Memory B cell (primary cell): Measurements from ENCODE around the gene ZBTB47.

Source experiments
- ATAC-seq: fragments of 150-1000 bp; cut with Tn5 transposase; 2 replicates; pipeline ENCODE4 v1.10.0; 2021; ENCODE audit warnings: low read depth, mild to moderate bottlenecking, moderate library complexity
- DNase-seq, 2 donors: peaks; one replicate each; pipeline ENCODE4 v3.0.0; 2022; ENCODE audit warnings: low spot score in 2 of 2
- H3K27ac Mint-ChIP-seq: one replicate; pipeline ENCODE4 v1.8.0; 2022; ENCODE audit warnings: mild to moderate bottlenecking, moderate library complexity, mixed read lengths
- H3K27me3 Mint-ChIP-seq: one replicate; pipeline ENCODE4 v1.8.0; 2022; ENCODE audit warnings: mixed read lengths
- H3K36me3 Mint-ChIP-seq: one replicate; pipeline ENCODE4 v1.8.0; 2022; ENCODE audit warnings: mild to moderate bottlenecking, mixed read lengths
- H3K4me1 Mint-ChIP-seq: one replicate; pipeline ENCODE4 v1.8.0; 2022; ENCODE audit warnings: mixed read lengths
- H3K4me3 Mint-ChIP-seq: one replicate; pipeline ENCODE4 v1.8.0; 2022; ENCODE audit warnings: mild to moderate bottlenecking, moderate library complexity, mixed read lengths
- H3K9me3 Mint-ChIP-seq: one replicate; pipeline ENCODE4 v1.8.0; 2022; ENCODE audit warnings: mixed read lengths

Gene ZBTB47

DNA sequence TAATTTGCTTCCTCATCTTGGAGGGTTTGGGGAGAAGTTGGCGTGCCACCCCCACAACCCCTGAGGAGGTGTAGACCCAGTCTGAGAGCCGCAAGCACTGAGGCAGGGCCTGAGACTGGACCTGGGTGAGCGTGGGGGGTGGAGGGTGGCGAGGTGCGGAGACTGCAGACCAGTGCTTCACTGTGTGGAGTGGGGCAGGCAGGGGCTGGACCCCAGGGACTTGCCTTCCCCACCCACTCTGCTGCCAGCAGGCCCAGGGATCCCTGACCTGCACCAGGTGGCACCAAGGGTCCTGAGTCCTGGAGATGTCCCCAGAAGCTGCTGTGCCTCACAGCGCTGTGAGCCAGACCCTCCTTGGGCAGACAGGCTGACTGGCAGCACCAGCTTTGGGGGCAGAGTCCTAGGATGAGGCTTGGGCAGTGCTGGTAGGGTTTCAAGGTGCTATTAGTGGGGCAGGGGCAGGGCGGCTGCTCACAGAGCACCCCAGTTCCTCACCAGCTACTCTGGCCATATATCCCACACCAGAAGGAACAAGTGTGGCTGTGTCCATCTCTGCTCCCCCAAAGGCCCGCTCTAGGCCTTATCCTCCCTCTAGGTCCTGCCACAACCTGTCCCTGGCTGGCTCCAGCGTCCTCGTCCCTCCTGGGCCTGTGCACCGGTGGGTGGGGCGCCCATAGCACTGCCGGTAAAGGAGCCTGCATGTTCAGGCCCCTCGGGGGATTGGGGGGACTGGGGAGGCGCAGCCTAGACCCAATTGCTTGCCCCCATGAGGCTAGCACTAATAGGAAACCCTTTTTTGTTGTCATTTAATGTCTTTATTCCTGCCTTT is 11.8 kb downstream of the ZBTB47 start:
- DNase-seq (no peak), ATAC-seq (no peak)
- H3K36me3 Mint-ChIP-seq = no peaks in the 10 kb centered on the region
- peak overlapping the region; percentile 17 for H3K4me3 Mint-ChIP-seq
- H3K27me3 Mint-ChIP-seq = peaks cover 2% of the 10 kb centered on the region
- peaks cover 8% of the 10 kb centered on the region for H3K4me1 Mint-ChIP-seq
- no peaks in the 10 kb centered on the region for H3K9me3 Mint-ChIP-seq
- H3K27ac Mint-ChIP-seq = no peak overlapping the region

DNA sequence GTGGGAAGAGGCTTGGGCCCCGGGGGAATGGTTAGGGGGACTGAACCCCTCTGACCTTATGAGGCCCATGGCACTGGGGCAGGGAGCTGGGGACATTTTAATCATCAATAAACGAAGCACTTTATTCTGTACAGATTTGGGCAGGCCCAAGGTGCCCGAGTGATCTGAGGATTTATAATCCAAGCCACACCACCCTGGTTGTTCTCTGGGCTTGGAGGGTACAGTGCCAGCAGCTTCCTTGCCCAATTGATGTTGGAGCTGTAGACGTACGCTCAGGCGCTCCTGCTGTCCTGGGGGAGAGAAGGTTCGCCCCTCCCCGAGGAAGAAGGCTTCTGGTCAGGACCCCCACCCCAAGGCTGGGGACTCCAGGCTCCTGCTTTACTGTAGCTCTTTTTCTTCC is 12.5 kb downstream of the ZBTB47 start:
- no peaks in the 10 kb centered on the region for H3K9me3 Mint-ChIP-seq
- no peak overlapping the region for H3K27ac Mint-ChIP-seq
- no peak for ATAC-seq
- peaks cover 8% of the 10 kb centered on the region for H3K4me1 Mint-ChIP-seq
- H3K4me3 Mint-ChIP-seq = no peak overlapping the region
- H3K27me3 Mint-ChIP-seq = peaks cover 2% of the 10 kb centered on the region
- no peaks in the 10 kb centered on the region for H3K36me3 Mint-ChIP-seq
- no peak for DNase-seq

DNA sequence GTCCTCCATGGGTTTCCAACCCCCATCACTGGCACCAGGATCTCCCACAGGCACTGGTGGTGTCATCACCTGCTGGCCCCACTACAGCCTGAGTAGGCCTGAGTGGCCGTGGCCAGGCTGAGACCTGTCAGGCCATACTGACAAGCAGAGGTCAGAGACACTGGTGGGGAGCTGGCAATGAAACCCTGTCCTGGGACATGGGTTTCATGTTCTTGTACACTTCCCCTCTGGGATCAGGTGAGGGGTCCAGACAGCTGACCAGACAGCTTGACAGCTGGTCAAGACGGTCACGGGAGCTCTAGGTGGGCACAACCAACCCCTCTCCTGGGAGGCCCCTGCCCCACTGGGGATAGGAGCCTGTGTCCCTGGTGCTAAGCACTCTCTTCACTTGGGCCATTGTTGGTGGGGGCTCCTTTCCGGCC is 13.1 kb downstream of the ZBTB47 start:
- Mint-ChIP-seq H3K36me3 (no peaks in the 10 kb centered on the region), H3K4me3 (no peak overlapping the region), H3K27me3 (peaks cover 2% of the 10 kb centered on the region), H3K9me3 (no peaks in the 10 kb centered on the region), H3K4me1 (peaks cover 8% of the 10 kb centered on the region), H3K27ac (no peak overlapping the region)
- DNase-seq = no peak
- ATAC-seq = no peak

DNA sequence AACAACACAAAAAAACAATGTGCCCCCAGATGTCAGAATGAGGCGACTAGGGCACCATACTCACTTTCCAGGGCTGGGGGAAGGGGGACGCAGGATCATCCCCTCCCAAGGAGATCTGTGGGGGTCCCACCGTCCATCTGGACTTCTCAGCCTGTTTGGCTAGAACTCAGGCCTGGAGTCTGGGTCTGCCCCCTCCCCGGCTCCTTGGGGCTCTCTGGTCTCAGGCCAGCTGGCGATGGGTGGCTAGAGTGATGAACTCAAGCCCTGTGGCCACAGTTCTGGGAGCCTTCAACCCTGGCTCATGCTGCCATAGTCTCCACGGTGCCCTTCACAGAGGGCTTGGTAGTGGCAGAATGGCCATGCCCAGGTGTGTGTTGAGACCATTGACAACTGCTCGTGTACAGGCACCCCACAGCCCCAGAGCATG is 13.6 kb downstream of the ZBTB47 start:
- Mint-ChIP-seq H3K9me3 (no peaks in the 10 kb centered on the region), H3K27ac (no peak overlapping the region), H3K36me3 (no peaks in the 10 kb centered on the region)

DNA sequence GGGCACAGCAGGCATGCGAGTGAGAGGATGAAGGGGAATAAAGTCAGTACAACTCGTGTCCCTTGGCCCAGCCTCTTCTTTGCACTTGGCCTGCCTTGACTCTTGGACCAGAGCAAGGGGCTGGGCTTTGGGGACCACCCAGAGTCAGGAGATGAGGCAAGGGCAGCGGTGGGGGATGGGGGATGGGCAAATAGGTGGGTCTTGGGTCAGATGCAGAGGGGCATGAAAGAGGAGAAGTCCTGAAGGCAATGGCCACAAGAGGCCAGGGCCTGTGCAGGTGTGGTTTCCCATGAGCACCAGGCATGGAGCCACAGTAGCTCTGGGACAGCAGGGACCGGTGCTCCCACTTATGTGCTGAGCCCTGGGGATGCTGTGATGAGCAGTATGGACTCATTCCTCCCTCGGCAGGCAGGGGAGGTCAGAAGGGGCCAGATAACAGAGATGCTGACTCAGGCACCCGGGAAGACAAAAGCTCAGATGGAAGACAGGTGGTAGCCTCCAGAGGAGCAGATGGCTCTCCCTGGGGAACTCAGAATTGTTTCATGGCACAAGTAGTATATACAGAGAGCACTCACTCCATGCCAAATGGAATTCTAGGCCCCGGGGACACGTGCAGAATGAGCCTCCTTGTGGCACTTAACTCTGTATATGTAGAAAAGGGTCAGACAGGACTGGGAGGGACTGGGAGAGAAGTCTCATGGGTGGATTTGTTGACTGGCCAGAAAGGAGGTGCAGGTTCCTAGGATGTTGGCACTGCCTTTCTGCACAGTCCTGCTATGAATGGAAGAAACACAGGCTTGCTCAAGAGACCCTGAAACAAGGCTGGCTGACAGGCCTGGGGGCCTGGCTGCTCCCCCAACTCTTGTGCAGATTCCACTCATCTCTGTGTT is 14.3 kb downstream of the ZBTB47 start:
- no peak overlapping the region for H3K27ac Mint-ChIP-seq
- H3K4me1 Mint-ChIP-seq = peaks cover 8% of the 10 kb centered on the region
- no peaks in the 10 kb centered on the region for H3K36me3 Mint-ChIP-seq
- H3K4me3 Mint-ChIP-seq = no peak overlapping the region
- DNase-seq = no peak
- ATAC-seq = no peak
- H3K9me3 Mint-ChIP-seq = no peaks in the 10 kb centered on the region
- H3K27me3 Mint-ChIP-seq = peaks cover 2% of the 10 kb centered on the region

More for the DNA sequence above, 13.6 kb downstream of the ZBTB47 start:
- Mint-ChIP-seq H3K4me3 (no peak overlapping the region), H3K4me1 (peaks cover 8% of the 10 kb centered on the region), H3K27me3 (peaks cover 2% of the 10 kb centered on the region)
- no peak for ATAC-seq
- no peak for DNase-seq

DNA sequence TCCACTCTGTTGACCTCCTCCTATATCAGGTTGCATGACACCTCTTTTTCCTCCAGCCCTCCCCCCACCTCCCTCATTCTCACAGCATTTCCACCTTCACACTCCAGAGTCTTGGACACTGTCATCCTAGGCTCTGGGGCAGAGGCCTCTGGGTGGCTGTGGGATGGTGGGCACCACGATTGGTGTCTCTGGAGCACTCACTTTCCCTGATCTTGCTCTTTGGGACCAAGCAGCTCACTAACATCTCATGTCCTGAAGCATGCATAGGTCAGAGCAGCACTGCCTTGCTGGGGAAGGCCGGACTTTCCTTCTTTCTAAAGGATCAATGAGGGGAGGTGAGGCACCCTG is 14.9 kb downstream of the ZBTB47 start:
- no peaks in the 10 kb centered on the region for H3K36me3 Mint-ChIP-seq
- H3K27ac Mint-ChIP-seq = no peak overlapping the region
- no peak for ATAC-seq
- DNase-seq = no peak
- H3K4me1 Mint-ChIP-seq = peaks cover 8% of the 10 kb centered on the region
- no peak overlapping the region for H3K4me3 Mint-ChIP-seq
- H3K27me3 Mint-ChIP-seq = peaks cover 2% of the 10 kb centered on the region
- no peaks in the 10 kb centered on the region for H3K9me3 Mint-ChIP-seq

DNA sequence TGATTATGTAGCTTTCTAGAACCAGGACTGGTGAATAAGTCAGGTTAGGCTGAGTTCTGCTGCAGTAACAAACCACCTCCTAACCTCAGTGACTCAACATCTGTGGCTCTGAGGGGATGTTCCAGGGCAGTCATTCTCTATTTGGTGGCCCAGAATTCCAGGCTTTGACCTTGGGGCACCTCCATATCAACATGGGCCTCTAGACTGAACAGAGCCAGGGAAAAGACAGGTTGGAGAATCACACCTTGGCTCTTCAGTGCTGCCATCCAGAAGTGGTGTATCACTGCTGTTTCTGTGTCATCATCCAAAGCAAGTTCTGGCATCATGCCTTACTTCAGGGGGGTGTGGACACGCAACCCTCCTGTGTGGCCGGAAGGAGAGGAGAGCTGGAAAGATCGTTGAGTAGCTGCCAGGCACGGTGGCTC is 15.3 kb downstream of the ZBTB47 start:
- no peak overlapping the region for H3K4me3 Mint-ChIP-seq
- DNase-seq = no peak
- no peaks in the 10 kb centered on the region for H3K36me3 Mint-ChIP-seq
- no peak for ATAC-seq
- no peak overlapping the region for H3K27ac Mint-ChIP-seq
- H3K9me3 Mint-ChIP-seq = no peaks in the 10 kb centered on the region
- peaks cover 2% of the 10 kb centered on the region for H3K27me3 Mint-ChIP-seq
- peaks cover 4% of the 10 kb centered on the region for H3K4me1 Mint-ChIP-seq

DNA sequence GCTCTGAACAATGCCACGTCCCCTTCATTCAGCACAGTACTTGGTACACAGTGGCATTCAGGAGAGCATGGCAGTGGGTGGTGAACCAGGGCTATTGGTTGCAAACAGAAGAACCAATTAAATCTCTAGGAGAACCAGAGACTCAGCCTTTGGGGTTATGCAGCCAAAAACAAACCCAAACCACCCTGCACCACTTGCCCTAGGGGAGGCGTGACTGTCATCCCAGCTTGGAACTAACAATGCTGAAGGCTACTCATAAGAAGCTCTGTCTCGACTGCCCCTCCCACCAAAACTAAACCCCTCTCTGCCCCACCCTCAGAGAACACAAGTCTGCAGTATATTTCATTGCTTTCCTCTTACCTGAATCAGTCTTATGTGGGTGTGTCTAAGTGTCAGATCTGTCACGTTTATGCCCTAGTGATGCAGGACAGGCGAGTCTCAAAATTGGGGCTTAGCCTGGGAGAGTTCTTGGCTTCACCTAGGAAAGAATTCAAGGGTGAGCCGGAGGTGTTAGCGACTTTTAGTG is 16.6 kb downstream of the ZBTB47 start:
- Mint-ChIP-seq H3K4me3 (no peak overlapping the region), H3K9me3 (no peaks in the 10 kb centered on the region), H3K27ac (no peak overlapping the region), H3K36me3 (no peaks in the 10 kb centered on the region), H3K4me1 (no peaks in the 10 kb centered on the region), H3K27me3 (peaks cover 2% of the 10 kb centered on the region)
- ATAC-seq (no peak), DNase-seq (no peak)

DNA sequence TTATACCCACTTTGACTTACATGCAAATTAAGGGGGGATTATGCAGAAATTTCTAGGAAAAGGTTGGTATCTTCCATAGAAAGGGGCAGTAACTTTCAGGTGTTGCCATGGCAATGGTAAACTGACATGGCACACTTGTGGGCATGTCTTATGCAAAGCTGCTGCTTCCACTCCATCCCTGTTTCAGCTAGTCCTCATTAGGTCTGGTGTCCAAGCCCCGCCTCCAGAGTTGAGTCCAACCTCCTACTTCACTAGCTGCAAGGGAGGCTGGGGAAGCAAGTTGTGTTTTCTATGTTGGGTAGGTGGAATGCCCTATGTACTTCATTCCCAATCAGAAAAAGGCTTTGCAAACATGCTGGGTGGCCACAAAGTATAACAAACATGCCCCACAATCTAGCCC is 17.2 kb downstream of the ZBTB47 start:
- no peak overlapping the region for H3K4me3 Mint-ChIP-seq
- no peaks in the 10 kb centered on the region for H3K36me3 Mint-ChIP-seq
- ATAC-seq (no peak), DNase-seq (no peak)
- H3K4me1 Mint-ChIP-seq = no peaks in the 10 kb centered on the region
- peaks cover 2% of the 10 kb centered on the region for H3K27me3 Mint-ChIP-seq
- H3K9me3 Mint-ChIP-seq = no peaks in the 10 kb centered on the region
- no peak overlapping the region for H3K27ac Mint-ChIP-seq

DNA sequence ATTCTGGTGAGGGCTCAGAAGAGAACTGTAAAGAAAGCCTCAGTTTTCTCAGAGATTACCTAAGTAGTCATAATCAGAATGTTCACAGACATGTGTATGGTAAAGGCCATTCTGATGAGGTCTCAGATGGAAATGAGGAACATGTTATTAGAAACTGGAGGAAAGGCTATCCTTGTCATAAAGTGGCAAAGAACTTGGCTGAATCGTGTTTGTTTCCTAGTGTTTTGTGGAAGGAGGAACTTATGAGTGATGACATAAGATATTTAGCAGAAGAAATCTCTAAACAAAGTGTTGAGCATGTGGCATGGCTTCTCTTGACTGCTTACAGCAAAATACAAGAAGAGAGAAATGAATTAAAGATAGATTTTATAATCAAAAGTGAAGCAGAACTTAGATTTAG is 19.0 kb downstream of the ZBTB47 start:
- no peak for ATAC-seq

DNA sequence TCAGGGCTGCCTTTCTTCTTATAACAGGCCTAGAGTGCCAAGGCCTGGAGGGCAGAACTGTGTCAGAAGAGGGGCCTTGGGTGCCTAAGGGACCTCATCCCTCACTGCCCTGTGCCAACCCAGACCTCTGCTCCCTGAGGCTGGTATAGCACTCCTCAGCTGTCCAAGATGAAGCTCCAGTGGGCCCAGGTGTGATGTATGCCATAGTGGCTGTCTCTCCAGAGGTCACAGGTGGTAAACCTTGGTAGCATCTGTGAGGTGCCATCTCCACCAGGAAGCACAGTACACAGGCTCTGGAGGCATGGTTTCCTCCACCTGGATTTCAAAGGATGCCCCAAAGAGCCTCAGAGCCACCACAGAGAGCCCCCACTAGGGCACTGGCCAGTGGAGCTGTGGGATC is 19.6 kb downstream of the ZBTB47 start:
- H3K4me1 Mint-ChIP-seq = no peaks in the 10 kb centered on the region
- H3K36me3 Mint-ChIP-seq = peaks cover 4% of the 10 kb centered on the region
- no peak overlapping the region for H3K27ac Mint-ChIP-seq
- peaks cover 2% of the 10 kb centered on the region for H3K27me3 Mint-ChIP-seq
- DNase-seq (no peak), ATAC-seq (no peak)
- H3K4me3 Mint-ChIP-seq = no peak overlapping the region
- H3K9me3 Mint-ChIP-seq = peaks cover 8% of the 10 kb centered on the region

More for the DNA sequence above, 19.0 kb downstream of the ZBTB47 start:
- Mint-ChIP-seq H3K36me3 (no peaks in the 10 kb centered on the region), H3K4me3 (no peak overlapping the region), H3K27ac (no peak overlapping the region), H3K4me1 (no peaks in the 10 kb centered on the region), H3K9me3 (peaks cover 3% of the 10 kb centered on the region), H3K27me3 (peaks cover 2% of the 10 kb centered on the region)
- no peak for DNase-seq

DNA sequence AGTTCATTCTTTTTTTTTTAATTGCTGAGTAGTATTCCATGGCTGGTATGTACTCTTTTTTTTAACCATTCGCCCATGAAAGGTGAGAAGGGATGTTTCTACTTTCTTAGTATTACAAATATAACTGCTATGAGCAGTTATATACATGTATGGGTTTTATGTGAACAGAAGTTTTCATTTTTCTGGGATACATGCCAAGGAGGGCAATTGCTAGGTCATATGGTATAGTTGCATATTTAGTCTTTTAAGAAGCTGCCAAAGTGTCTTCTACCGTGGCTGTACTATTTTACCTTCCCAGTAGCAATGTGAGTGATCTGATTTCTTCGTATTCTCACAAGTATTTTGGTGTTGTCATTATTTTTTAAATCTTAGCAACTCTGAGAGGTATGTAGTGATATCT is 20.6 kb downstream of the ZBTB47 start:
- ATAC-seq = no peak
- Mint-ChIP-seq H3K4me3 (no peak overlapping the region), H3K27me3 (peaks cover 6% of the 10 kb centered on the region), H3K27ac (no peak overlapping the region), H3K4me1 (no peaks in the 10 kb centered on the region), H3K9me3 (peaks cover 11% of the 10 kb centered on the region), H3K36me3 (peaks cover 4% of the 10 kb centered on the region)
- DNase-seq = no peak

DNA sequence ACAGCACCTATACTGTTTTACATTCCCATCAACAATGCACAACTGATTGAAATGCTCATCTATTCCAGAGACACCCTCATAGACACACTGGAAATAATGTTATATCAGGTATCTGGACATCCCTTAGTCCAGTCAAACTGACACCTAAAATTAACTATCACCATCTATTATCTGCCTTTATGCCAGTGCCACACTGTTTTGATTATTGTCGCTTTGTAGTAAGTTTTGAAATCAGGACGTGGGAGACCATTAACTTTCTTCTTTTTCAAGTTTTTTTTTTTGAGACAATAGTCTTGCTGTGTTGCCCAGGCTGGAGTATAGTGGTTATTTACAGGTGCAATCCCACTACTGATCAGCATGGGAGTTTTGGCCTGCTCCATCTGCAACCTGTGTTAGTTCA is 22.4 kb downstream of the ZBTB47 start:
- DNase-seq = no peak
- H3K4me3 Mint-ChIP-seq = no peak overlapping the region
- peaks cover 4% of the 10 kb centered on the region for H3K36me3 Mint-ChIP-seq
- H3K27me3 Mint-ChIP-seq = peaks cover 6% of the 10 kb centered on the region
- ATAC-seq = no peak
- H3K27ac Mint-ChIP-seq = no peak overlapping the region
- H3K4me1 Mint-ChIP-seq = no peaks in the 10 kb centered on the region
- H3K9me3 Mint-ChIP-seq = peaks cover 11% of the 10 kb centered on the region

DNA sequence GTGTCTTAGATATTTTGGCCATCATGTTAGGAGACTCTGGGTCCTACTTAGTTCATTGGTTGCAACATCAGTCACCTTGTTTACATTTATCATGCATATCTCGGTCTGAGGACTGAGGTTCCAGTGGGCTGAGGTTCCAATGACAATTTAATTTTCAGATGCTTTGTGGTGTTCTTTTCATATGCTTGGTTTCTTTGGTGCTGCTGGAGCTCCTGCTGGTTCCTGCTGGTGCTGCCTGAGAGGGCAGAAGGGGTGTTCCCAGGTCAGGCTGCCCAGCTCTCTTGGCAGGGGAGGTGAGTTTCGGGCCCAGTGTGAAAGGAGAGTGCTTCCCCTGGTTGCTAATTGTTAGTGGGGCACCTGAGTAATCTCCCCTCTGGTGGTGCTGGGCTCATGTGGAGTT is 24.9 kb downstream of the ZBTB47 start:
- DNase-seq (no peak), ATAC-seq (no peak)
- Mint-ChIP-seq H3K27me3 (peaks cover 13% of the 10 kb centered on the region), H3K4me1 (no peaks in the 10 kb centered on the region), H3K9me3 (peaks cover 11% of the 10 kb centered on the region), H3K27ac (no peak overlapping the region), H3K4me3 (no peak overlapping the region), H3K36me3 (peaks cover 4% of the 10 kb centered on the region)
